8988T (cell line): ENCODE data around the gene TNFRSF25.
"Not testable (repeated sequence)": the region's sequence is repeated elsewhere in the genome, so short reads cannot be mapped to it uniquely, and the experiment has no call there.

ENCODE experiments used
- DNase-seq: peaks from one replicate; pipeline ENCODE4 v3.0.0; 2011

Gene TNFRSF25

GRCh38 chr1:6448749-6449631 lies 17.0 kb downstream of the TNFRSF25 start:
- no peak for DNase-seq

- no peak for DNase-seq
Observed at GRCh38 chr1:6447818-6448748, 17.9 kb downstream of the TNFRSF25 start.

- DNase-seq: no peak
Observed at GRCh38 chr1:6447016-6447817, 18.8 kb downstream of the TNFRSF25 start.

- DNase-seq: no peak
Observed at GRCh38 chr1:6446665-6447015, 19.3 kb downstream of the TNFRSF25 start.

GRCh38 chr1:6445929-6446328 lies 20.0 kb downstream of the TNFRSF25 start:
- DNase-seq: not testable (repeated sequence)

GRCh38 chr1:6445062-6445763 lies 20.8 kb downstream of the TNFRSF25 start:
- no peak for DNase-seq

GRCh38 chr1:6444377-6444776 lies 21.6 kb downstream of the TNFRSF25 start:
- DNase-seq: no peak

GRCh38 chr1:6443339-6444115 lies 22.4 kb downstream of the TNFRSF25 start:
- DNase-seq: no peak

- DNase-seq: no peak
Observed at GRCh38 chr1:6441586-6441985, 24.4 kb downstream of the TNFRSF25 start.

GRCh38 chr1:6440198-6441126 lies 25.5 kb downstream of the TNFRSF25 start:
- DNase-seq: no peak

GRCh38 chr1:6438047-6438525 lies 27.9 kb downstream of the TNFRSF25 start:
- DNase-seq: no peak

GRCh38 chr1:6437012-6437700 lies 28.8 kb downstream of the TNFRSF25 start:
- DNase-seq: not testable (repeated sequence)

- DNase-seq: not testable (repeated sequence)
Observed at GRCh38 chr1:6436277-6436676, 29.7 kb downstream of the TNFRSF25 start.

GRCh38 chr1:6435547-6435946 lies 30.4 kb downstream of the TNFRSF25 start:
- DNase-seq: no peak

GRCh38 chr1:6435129-6435528 lies 30.8 kb downstream of the TNFRSF25 start:
- no peak for DNase-seq

- no peak for DNase-seq
Observed at GRCh38 chr1:6434186-6434585, 31.8 kb downstream of the TNFRSF25 start.

- DNase-seq: not testable (repeated sequence)
Observed at GRCh38 chr1:6431645-6432579, 34.1 kb downstream of the TNFRSF25 start.
